Duodenal mucosa (tissue), 2 donors: ENCODE data around the gene HK1.

Experiments used
- H3K27ac ChIP-seq: one replicate; pipeline ENCODE4 v1.7.0; 2013; ENCODE audit warnings: low read depth, low read length
- H3K27me3 ChIP-seq, 2 donors: one replicate each; pipeline ENCODE4 v1.7.0; 2013; ENCODE audit warnings: low read length in 2 of 2, control low read depth in 1 of 2; ENCODE audit not compliant: insufficient read depth in 2 of 2, control insufficient read depth in 1 of 2
- H3K36me3 ChIP-seq, 2 donors: one replicate each; pipeline ENCODE4 v1.7.0; 2013; ENCODE audit warnings: low read length in 2 of 2, control low read depth in 1 of 2; ENCODE audit not compliant: insufficient read depth in 2 of 2, control insufficient read depth in 1 of 2
- H3K4me1 ChIP-seq, 2 donors: one replicate each; pipeline ENCODE4 v1.7.0; 2013; ENCODE audit warnings: low read length in 2 of 2, control low read depth in 1 of 2; ENCODE audit not compliant: insufficient read depth in 2 of 2, control insufficient read depth in 1 of 2
- H3K4me3 ChIP-seq, 2 donors: one replicate each; pipeline ENCODE4 v1.7.0; 2013; ENCODE audit warnings: low read length in 2 of 2, low read depth in 1 of 2
- H3K9ac ChIP-seq, 2 donors: one replicate each; pipeline ENCODE4 v1.7.0; 2013; ENCODE audit warnings: low read length in 2 of 2, low read depth in 1 of 2
- H3K9me3 ChIP-seq, 2 donors: one replicate each; pipeline ENCODE4 v1.7.0; 2013; ENCODE audit warnings: low read length in 2 of 2, control low read depth in 1 of 2; ENCODE audit not compliant: control insufficient read depth in 1 of 2

The HK1 gene

DNA sequence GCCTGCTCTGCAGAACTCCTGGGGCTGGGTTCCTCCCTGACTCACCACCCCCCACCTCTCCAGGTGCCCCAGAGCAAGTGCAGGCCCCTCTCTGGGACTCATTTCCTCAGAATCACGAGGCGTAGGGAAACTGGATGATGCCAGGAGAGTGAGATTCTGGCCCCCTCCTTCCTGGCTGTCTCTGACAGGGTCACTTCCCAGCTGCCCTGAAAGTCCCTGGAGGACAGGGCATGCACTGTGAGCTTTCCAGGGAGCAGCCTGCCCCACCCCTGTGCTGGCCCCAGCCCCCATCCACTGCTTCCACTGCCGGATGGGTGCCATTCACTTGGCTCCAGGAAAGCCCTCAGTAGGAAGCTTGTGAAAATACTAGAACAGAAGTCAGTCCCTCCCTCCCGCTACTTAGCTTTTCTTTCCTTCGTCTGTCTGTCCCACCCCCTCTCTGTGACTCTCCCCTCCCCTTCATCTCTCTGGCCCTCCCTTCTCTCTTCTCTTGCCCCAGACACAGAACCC lies 128.1 kb downstream of the HK1 start:
- no peaks in the 10 kb centered on the region for H3K9me3 ChIP-seq
- H3K4me1 ChIP-seq = peaks cover 8 to 11% of the 10 kb centered on the region in 2 donors
- no peak overlapping the region for H3K4me3 ChIP-seq
- H3K36me3 ChIP-seq = peaks cover 0 to 4% of the 10 kb centered on the region in 2 donors
- no peak overlapping the region for H3K27ac ChIP-seq
- H3K27me3 ChIP-seq = no peaks in the 10 kb centered on the region
- no peak overlapping the region for H3K9ac ChIP-seq

DNA sequence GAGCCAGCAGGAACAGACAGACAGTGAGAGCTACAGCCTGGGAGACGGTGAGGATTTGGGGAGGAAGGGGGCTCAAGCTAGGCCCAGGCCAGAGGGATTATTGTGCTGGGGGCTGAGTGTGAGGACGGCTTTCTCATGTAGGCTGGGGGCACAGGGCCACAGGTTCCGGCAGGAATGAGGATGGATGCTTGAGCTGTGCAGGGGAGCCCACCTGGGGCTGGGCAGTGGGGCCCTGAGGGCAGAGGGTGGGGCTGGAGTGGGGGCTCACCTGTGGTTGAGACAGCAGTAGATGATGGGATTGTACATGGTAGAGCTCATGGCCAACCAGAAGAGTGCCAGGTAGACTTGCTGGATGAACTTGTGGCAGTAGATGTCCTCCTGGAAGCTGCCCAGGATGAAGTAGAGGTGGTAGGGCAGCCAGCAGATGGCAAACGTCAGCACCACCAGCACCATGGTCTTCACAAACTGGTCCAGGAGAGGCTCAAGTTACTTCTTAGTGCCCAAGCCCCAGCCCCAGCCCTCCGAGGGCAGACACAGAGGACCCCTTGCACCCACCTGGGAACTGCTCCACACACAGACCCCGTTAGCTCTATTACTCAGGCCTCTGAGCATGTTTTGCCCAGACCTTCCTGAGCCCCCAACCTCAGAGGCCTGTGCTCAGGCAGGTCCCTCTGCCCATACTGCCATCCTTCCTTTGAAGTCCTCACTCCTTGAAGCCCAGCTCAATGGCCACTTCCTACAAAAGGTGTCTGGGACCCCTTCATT lies 128.7 kb downstream of the HK1 start:
- no peaks in the 10 kb centered on the region for H3K9me3 ChIP-seq
- H3K9ac ChIP-seq = no peak overlapping the region
- no peak overlapping the region for H3K4me3 ChIP-seq
- peaks cover 8 to 11% of the 10 kb centered on the region in 2 donors for H3K4me1 ChIP-seq
- H3K27ac ChIP-seq = no peak overlapping the region
- H3K27me3 ChIP-seq = no peaks in the 10 kb centered on the region
- no peaks in the 10 kb centered on the region for H3K36me3 ChIP-seq

GRCh38 chr10:69407621-69408301 lies 129.5 kb downstream of the HK1 start:
- peaks cover 8 to 11% of the 10 kb centered on the region in 2 donors for H3K4me1 ChIP-seq

DNA sequence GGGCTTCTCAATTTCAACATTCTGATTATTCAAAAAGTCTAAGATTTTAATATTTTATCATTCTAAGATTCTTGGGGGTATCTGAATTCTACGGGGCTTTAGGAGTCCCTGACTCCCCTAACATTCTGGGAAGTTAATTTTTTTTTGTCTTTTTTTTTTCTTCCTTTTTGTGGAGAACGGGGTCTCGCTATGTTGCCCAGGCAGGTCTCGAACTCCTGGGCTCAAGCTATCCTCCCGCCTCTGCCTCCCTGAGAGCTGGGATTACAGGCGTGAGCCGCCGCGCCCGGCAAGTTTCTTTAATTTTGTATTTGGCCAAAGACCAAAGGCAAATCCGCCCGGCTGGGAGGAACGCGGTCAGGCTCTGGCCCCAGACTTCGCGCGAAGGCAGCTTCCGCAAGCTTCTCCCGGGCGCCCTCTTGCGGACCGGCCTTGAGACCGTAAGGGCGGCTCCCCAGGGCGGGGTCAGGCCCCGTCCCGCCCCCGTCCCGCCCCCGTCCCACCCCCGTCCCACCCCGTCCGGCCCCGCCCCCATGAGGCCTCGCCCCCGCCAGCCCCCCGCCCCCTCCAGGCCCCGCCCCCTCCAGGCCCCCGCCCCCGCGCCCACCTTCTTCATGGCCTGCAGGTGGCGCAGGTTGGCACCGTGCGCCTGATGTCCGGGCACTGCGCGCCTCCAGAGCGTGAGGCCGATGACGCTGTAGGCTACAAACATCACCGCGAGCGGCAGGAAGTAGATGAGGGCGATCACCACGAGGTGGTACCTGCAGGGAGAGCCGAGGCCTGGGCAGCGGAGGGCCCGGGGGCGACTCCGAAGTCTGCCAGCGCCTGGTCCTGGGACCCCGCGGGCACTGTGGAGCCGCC lies 130.3 kb downstream of the HK1 start:
- Histone ChIP-seq H3K9me3 (no peaks in the 10 kb centered on the region), H3K36me3 (no peaks in the 10 kb centered on the region), H3K9ac (peak overlapping the region; percentile 38 to 51), H3K27me3 (no peaks in the 10 kb centered on the region), H3K27ac (peak overlapping the region; percentile 76), H3K4me3 (peak overlapping the region; percentile 52 to 54), H3K4me1 (peaks cover 8 to 11% of the 10 kb centered on the region in 2 donors)

More at GRCh38 chr10:69407621-69408301, 129.5 kb downstream of the HK1 start:
- Histone ChIP-seq H3K9me3 (no peaks in the 10 kb centered on the region), H3K36me3 (no peaks in the 10 kb centered on the region), H3K27me3 (no peaks in the 10 kb centered on the region), H3K4me3 (no peak overlapping the region), H3K27ac (no peak overlapping the region), H3K9ac (no peak overlapping the region)

GRCh38 chr10:69409176-69409495 lies 130.8 kb downstream of the HK1 start:
- no peaks in the 10 kb centered on the region for H3K27me3 ChIP-seq
- H3K27ac ChIP-seq = peak overlapping the region; percentile 76
- H3K9ac ChIP-seq = peak overlapping the region; percentile 38 to 51
- no peaks in the 10 kb centered on the region for H3K9me3 ChIP-seq
- H3K4me3 ChIP-seq = peak overlapping the region; percentile 52 to 54
- H3K4me1 ChIP-seq = peaks cover 8 to 11% of the 10 kb centered on the region in 2 donors
- no peaks in the 10 kb centered on the region for H3K36me3 ChIP-seq

- no peaks in the 10 kb centered on the region for H3K27me3 ChIP-seq
- peaks cover 8 to 11% of the 10 kb centered on the region in 2 donors for H3K4me1 ChIP-seq
- H3K9me3 ChIP-seq = no peaks in the 10 kb centered on the region
- H3K9ac ChIP-seq = no peak overlapping the region
- H3K4me3 ChIP-seq = no peak overlapping the region
- H3K36me3 ChIP-seq = no peaks in the 10 kb centered on the region
- no peak overlapping the region for H3K27ac ChIP-seq
Observed at GRCh38 chr10:69409968-69410367, 131.7 kb downstream of the HK1 start.

- Histone ChIP-seq H3K4me3 (no peak overlapping the region), H3K4me1 (peaks cover 8 to 11% of the 10 kb centered on the region in 2 donors), H3K27me3 (no peaks in the 10 kb centered on the region), H3K9ac (no peak overlapping the region), H3K36me3 (no peaks in the 10 kb centered on the region), H3K27ac (no peak overlapping the region), H3K9me3 (no peaks in the 10 kb centered on the region)
Observed at GRCh38 chr10:69410487-69410886, 132.2 kb downstream of the HK1 start.

DNA sequence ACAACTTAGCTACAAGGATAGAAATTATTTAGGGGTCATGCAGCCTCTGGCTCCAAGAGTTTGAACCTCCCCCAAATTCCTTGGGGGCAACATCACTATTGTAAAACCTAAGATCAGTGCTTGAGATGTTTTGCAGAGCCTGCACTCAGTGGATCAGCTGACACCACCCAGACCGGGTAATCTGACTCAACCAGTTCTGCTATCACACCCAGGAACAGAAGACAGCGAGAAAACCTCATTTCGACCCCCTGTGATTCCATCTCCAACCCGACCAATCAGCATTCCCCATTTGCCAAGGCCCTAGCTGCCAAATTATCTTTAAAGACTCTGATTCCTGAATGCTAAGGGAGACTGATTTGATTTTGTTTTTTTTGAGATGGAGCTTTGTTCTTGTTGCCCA lies 133.2 kb downstream of the HK1 start:
- Histone ChIP-seq H3K27ac (no peak overlapping the region), H3K4me1 (peaks cover 8 to 11% of the 10 kb centered on the region in 2 donors), H3K9me3 (no peaks in the 10 kb centered on the region), H3K4me3 (no peak overlapping the region), H3K9ac (no peak overlapping the region), H3K36me3 (no peaks in the 10 kb centered on the region), H3K27me3 (no peaks in the 10 kb centered on the region)

DNA sequence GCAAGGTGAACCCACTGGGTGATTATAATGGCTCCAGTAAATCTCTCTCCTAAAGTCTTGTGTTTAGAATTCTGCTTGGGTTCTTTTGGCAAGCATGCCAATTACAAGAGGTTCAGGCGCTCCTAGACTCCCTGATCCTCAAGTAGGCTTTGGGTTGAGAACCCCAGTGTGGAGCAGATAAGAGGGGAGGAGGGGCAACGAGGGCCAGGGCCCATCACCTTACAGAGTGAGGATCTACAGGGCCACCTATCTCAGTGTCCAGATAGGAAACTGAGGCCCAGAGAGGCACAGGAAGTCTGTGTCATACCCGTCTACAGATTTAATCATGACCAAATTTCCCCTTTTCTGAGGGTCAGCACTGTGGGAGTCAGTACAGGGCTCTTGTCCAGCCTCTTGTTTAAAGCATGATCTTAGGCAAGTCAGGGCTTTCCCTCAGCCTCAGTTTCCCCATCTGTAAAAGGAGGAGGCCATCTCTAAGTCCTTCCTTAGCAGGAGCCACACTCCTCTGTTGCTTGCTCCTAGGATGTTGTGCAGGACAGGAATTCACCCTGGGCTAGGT lies 134.0 kb downstream of the HK1 start:
- Histone ChIP-seq H3K9ac (no peak overlapping the region), H3K9me3 (no peaks in the 10 kb centered on the region), H3K27me3 (no peaks in the 10 kb centered on the region), H3K4me1 (peaks cover 8 to 13% of the 10 kb centered on the region in 2 donors), H3K27ac (no peak overlapping the region), H3K4me3 (no peak overlapping the region), H3K36me3 (no peaks in the 10 kb centered on the region)
